C4-2B (cell line): ENCODE data around the gene CDKN3.
"Not testable (repeated sequence)": the region's sequence is repeated elsewhere in the genome, so short reads cannot be mapped to it uniquely, and the experiment has no call there.

Source experiments
- H3K27ac ChIP-seq: fragments of 450-650 bp; 2 replicates; pipeline ENCODE4 v1.5.1; 2017
- ZFX ChIP-seq: fragments of 450-650 bp; IDR thresholded peaks from 2 replicates; pipeline ENCODE4 v1.6.1; 2017
- TF ChIP-seq, protein P1 (sequence below): fragments of 450-650 bp; conservative IDR thresholded peaks from 2 replicates; pipeline ENCODE4 v1.5.1; 2017; ENCODE audit warnings: mild to moderate bottlenecking

Gene CDKN3

DNA sequence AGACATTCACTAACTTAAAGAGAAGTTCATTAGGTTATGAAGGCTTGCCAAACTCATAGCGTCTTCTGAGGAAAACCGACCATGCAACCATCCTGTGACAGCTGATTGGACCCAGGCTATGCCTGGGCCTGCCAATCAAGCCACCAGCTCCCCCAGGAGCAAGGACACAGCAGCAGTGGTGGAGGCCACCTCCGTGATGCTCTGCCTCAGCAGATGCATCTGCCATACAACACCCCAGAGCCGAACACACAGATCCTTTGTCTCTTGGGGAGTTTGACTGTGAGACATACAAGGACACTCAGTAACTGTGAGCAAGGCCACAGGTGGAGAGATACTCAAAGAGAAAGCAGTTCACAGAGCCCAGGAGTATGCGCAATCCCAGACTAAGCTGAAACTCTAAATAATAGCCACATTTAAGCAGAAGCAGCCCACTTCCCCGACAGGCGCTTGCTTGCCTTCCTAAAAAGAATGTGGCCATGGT, 54.4 kb downstream of the CDKN3 start:
- H3K27ac ChIP-seq, result no peak overlapping the region
- TF ChIP-seq ZFX, result no peak
- TF ChIP-seq, protein P1, sequence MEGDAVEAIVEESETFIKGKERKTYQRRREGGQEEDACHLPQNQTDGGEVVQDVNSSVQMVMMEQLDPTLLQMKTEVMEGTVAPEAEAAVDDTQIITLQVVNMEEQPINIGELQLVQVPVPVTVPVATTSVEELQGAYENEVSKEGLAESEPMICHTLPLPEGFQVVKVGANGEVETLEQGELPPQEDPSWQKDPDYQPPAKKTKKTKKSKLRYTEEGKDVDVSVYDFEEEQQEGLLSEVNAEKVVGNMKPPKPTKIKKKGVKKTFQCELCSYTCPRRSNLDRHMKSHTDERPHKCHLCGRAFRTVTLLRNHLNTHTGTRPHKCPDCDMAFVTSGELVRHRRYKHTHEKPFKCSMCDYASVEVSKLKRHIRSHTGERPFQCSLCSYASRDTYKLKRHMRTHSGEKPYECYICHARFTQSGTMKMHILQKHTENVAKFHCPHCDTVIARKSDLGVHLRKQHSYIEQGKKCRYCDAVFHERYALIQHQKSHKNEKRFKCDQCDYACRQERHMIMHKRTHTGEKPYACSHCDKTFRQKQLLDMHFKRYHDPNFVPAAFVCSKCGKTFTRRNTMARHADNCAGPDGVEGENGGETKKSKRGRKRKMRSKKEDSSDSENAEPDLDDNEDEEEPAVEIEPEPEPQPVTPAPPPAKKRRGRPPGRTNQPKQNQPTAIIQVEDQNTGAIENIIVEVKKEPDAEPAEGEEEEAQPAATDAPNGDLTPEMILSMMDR, result no peak

DNA sequence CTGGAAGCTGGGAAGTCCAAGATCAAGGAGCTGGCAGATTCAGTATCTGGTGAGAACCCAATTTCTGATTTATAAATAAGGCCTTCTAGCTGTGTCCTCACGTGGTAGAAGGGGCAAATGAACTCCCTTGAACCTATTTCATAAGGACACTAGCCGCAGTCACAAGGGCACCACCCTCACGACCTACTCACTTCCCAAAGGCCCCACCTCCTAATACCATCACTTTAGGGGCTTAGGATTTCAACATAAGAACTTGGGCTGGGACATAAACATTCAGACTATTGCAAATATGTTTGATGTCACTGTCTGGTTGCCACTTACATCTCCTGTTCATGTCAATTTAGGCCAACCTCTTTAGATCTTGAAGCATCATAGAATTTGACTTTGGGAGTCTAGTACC, 55.2 kb downstream of the CDKN3 start:
- TF ChIP-seq, protein P1, result no peak
- no peak for TF ChIP-seq ZFX
- no peak overlapping the region for H3K27ac ChIP-seq

DNA sequence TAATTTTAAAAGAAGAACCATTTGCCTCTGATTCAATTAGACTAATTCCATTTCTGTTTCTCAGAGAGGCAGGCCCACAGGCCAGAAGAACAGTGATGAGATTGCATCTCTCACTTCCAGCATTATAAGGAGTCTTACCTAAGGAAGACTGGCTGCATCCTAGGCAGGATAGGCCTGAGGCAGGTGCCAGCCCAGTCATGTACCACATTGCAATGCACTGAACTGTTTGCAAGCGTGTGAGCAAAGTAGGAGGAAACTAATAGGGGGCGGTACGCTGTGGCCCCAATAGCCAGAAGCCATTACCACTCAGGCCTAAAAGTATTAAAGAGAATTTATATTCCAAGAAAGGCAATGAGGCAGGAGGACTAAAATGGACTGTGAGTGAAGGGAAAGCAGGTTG, 56.4 kb downstream of the CDKN3 start:
- TF ChIP-seq ZFX, result no peak
- TF ChIP-seq, protein P1, result no peak
- no peak overlapping the region for H3K27ac ChIP-seq

DNA sequence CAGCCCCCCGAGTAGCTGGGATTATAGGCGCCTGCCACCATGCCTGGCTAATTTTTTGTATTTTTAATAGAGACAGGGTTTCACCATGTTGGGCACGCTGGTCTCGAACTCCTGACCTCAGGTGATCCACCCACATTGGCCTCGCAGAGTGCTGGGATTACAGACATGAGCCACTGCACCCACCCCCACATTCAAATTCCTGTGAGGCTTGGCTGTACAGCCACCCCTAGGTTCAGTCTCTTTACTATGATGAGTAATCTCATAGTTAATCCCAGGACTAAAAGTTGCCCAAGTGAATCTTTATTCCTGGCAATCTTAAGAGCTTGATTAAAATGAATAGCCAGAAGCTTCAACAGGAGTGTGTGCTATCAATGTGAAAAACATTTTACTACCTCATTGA, 57.2 kb downstream of the CDKN3 start:
- H3K27ac ChIP-seq, result not testable (repeated sequence)

DNA sequence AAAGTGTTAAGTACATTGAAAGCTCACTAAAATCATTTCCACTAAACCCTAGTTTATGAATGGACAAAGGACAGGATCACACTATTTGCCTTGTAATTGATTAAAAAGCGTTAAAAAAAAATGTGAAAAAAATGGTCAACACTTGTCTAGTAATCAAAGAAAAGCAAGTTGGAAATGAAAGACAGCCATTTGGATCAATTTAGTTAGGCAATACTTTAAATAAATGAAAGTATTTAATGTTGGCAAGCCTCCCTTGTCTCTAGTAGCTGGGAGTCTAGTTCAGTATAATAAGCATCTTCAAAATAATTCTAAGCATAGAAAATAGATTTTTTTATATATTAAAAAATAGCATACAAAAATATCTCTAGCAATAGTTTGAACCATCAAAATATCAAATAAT, 58.6 kb downstream of the CDKN3 start:
- H3K27ac ChIP-seq, result no peak overlapping the region
- TF ChIP-seq, protein P1, result no peak
- TF ChIP-seq ZFX, result no peak

DNA sequence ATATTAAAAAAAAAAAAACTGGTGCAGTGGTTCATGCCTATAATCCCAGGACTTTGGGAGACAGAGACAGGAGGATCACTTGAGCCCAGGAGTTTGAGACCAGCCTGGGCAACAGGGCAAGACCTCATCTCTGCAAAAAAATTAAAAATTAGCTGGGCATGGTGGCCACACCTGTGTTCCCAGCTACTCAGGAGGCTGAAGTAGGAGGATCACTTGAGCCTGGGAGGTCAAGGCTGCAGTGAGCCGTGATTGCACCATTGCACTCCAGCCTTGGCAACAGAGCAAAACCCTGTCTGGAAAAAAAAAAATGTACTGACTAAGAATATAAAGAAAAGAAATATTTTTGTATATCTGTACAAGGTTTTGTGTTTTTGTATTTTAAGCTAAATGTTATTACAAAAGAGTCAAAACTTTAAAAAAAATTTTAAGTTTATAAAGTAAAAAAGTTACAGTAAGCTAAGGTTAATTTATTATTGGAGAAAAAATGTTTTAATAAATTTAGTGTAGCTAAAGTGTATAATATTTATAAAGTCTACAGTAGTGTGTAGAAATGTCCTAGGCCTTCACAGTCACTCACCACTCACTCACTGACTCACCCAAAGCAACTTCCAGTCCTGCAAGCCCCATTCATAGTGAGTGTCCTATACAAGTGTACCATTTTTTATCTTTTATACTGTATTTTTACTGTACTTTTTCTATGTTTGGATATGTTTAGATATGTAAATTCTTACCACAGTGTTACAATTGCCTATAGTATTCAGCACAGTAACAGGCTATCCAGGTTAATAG, 60.2 kb downstream of the CDKN3 start:
- H3K27ac ChIP-seq, result not testable (repeated sequence)

DNA sequence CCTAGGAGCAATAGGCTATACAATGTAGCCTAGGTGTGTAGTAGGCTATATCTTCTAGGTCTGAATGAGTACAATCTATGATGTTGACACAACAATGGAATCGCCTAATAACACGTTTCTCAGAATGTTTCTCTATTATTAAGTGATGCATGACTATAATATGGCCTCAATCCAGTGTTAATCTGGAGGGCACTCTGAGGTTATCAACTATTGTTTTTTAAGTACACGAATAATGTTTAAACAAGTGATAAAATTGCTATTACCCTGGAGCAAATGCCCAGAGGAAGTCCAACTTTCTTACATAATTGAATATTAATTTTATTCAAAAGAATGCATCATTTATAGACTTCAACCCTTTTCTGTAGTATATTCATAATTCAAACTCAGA, 60.8 kb downstream of the CDKN3 start:
- TF ChIP-seq, protein P1, result no peak
- TF ChIP-seq ZFX, result no peak

DNA sequence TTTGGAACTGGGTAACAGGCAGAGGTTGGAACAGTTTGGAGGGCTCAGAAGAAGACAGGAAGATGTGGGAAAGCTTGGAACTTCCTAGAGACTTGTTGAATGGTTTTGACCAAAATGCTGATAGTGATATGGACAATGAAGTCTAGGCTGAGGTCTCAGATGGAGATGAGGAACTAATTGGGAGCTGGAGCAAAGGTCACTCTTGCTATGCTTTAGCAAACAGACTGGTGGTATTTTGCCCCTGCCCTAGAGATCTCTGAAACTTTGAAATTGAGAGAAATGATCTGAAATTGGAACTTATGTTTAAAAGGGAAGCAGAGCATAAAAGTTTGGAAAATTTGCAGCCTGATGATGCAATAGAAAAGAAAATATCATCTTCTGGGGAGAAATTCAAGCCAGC, 61.7 kb downstream of the CDKN3 start:
- H3K27ac ChIP-seq, result not testable (repeated sequence)

More for the DNA sequence above, 60.8 kb downstream of the CDKN3 start:
- no peak overlapping the region for H3K27ac ChIP-seq

DNA sequence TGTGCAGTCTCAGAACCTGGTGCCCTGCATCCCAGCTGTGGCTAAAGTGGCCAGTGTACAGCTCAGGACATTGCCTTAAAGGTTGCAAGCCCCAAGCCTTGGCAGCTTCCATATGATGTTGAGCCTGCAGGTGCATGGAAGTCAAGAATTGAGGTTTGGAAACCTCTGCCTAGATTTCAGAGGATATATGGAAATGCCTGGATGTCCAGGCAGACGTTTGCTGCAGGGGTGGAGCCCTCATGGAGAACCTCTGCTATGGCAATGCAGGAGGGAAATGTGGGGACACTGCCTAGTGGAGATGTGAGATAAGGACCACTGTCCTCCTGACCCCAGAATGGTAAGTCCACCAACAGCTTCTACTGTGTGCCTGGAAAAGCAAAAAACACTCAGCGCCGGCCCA, 62.3 kb downstream of the CDKN3 start:
- TF ChIP-seq, protein P1, result no peak
- TF ChIP-seq ZFX, result no peak
- no peak overlapping the region for H3K27ac ChIP-seq
